Ascending aorta (tissue), 2 donors: ENCODE data around the gene GPBP1L1. TPM values are rescaled to one million over a fixed set of nuclear protein-coding genes. Genes with fewer than 3 reads are reported as not detected.

Source experiments
- DNase-seq, 2 donors: peaks; one replicate each; pipeline ENCODE4 v3.0.0-alpha.2; 2019; ENCODE audit warnings: low spot score in 2 of 2
- H3K27ac ChIP-seq, 2 donors: fragments of 200-600 bp; sonication (generic); one replicate each; pipeline ENCODE4 v1.5.1; 2016 to 2017; ENCODE audit warnings: mild to moderate bottlenecking in 1 of 2
- H3K27me3 ChIP-seq: fragments of 200-600 bp; sonication (generic); one replicate; pipeline ENCODE4 v1.5.1; 2017
- H3K36me3 ChIP-seq, 2 donors: fragments of 200-600 bp; sonication (generic); one replicate each; pipeline ENCODE4 v1.5.1; 2016
- H3K4me1 ChIP-seq, 2 donors: fragments of 200-600 bp; sonication (generic); one replicate each; pipeline ENCODE4 v1.5.1; 2016 to 2017; ENCODE audit warnings: mild to moderate bottlenecking in 1 of 2
- H3K4me3 ChIP-seq, 2 donors: fragments of 200-600 bp; sonication (generic); one replicate each; pipeline ENCODE4 v1.5.1; 2016 to 2017; ENCODE audit warnings: mild to moderate bottlenecking in 1 of 2
- H3K9me3 ChIP-seq, 2 donors: fragments of 200-600 bp; sonication (generic); one replicate each; pipeline ENCODE4 v1.5.1; 2016
- CTCF ChIP-seq, 3 experiments: fragments of 200-600 bp in 2 of 3; fragments of 450-650 bp in 1 of 3; sonication (generic) in 2 of 3; IDR thresholded peaks; one replicate each; pipeline ENCODE4 v1.5.1; 2016 to 2019; ENCODE audit warnings: antibody characterized with exemption in 3 of 3, mild to moderate bottlenecking in 1 of 3, moderate library complexity in 1 of 3
- intact Hi-C: fragments of 100-400 bp; cut with DNase I; formaldehyde crosslinking; loops from one replicate; pipeline ENCODE4 v1.15.1; 2023
- total RNA-seq: library from RNA; depleted of rRNA; stranded (reverse); fragments of >200 nt; gene quantifications from one replicate; pipeline ENCODE4 v1.1.0, GENCODE V29; 2016

The GPBP1L1 gene
- total RNA-seq, 1 donor from 2014 or later: 161 TPM

DNA sequence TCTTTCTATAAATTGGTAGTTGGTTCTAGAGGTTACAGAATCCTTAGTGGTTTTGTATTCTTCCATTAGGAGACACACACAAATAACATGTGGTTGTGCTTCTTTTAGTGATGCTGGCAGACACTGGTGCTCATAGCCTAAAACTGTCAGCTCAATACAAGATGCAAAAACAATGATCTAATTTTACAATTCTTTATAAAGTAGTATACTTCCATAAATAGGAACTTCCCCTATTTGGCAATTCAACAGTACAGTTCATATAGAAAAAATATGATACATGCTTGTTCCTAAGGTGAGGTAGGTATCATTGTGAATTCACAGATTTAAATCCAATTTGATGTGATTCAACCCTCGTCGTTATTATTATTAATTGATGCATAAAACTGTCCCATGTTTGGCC is 41.7 kb downstream of the GPBP1L1 start:
- Histone ChIP-seq H3K4me1 (no peaks in the 10 kb centered on the region), H3K27me3 (no peaks in the 10 kb centered on the region), H3K4me3 (no peak overlapping the region), H3K36me3 (peaks cover 32 to 38% of the 10 kb centered on the region in 2 donors), H3K9me3 (no peaks in the 10 kb centered on the region), H3K27ac (no peak overlapping the region)
- no peak for TF ChIP-seq CTCF (IDR thresholded peaks at IDR 0.05)
- intact Hi-C loops: no loop called here
- DNase-seq: no peak

GRCh38 chr1:45643978-45644377 is 42.4 kb downstream of the GPBP1L1 start:
- DNase-seq: no peak
- intact Hi-C loops: no loop called here

DNA sequence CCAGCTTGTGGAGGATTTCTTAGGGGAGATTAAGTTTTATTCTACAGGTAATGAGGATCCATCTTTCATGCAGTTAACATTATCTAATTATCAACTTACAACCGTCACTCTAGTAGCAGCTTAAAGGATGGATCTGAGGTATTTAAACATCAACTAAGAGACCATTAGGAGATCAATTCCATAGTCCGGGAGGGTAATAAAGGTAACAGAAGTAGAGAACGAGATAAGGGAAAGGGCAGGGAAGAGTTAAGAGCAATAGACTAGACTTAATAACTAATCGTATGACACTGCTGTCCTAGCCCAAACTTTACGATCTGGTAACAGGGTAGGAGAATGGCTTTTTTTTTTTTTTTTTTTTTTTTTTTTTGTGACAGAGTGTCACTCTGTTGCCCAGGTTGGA is 43.0 kb downstream of the GPBP1L1 start:
- H3K27ac ChIP-seq: no peak overlapping the region
- H3K27me3 ChIP-seq: no peaks in the 10 kb centered on the region
- no peaks in the 10 kb centered on the region for H3K9me3 ChIP-seq
- peaks cover 42 to 45% of the 10 kb centered on the region in 2 donors for H3K36me3 ChIP-seq
- DNase-seq: no peak
- TF ChIP-seq CTCF (IDR thresholded peaks at IDR 0.05): no peak
- H3K4me1 ChIP-seq: no peaks in the 10 kb centered on the region
- intact Hi-C loops: no loop called here
- no peak overlapping the region for H3K4me3 ChIP-seq

More at GRCh38 chr1:45643978-45644377, 42.4 kb downstream of the GPBP1L1 start:
- Histone ChIP-seq H3K27ac (no peak overlapping the region), H3K4me3 (no peak overlapping the region), H3K36me3 (peaks cover 39 to 44% of the 10 kb centered on the region in 2 donors), H3K4me1 (no peaks in the 10 kb centered on the region), H3K27me3 (no peaks in the 10 kb centered on the region), H3K9me3 (no peaks in the 10 kb centered on the region)
- TF ChIP-seq CTCF (IDR thresholded peaks at IDR 0.05): no peak

- Histone ChIP-seq H3K27ac (no peak overlapping the region), H3K9me3 (no peaks in the 10 kb centered on the region), H3K27me3 (no peaks in the 10 kb centered on the region), H3K4me1 (no peaks in the 10 kb centered on the region), H3K4me3 (no peak overlapping the region), H3K36me3 (peaks cover 42 to 54% of the 10 kb centered on the region in 2 donors)
- intact Hi-C loops: no loop called here
- DNase-seq: no peak
- TF ChIP-seq CTCF (IDR thresholded peaks at IDR 0.05): no peak
Observed at GRCh38 chr1:45640293-45640692, 46.0 kb downstream of the GPBP1L1 start.

DNA sequence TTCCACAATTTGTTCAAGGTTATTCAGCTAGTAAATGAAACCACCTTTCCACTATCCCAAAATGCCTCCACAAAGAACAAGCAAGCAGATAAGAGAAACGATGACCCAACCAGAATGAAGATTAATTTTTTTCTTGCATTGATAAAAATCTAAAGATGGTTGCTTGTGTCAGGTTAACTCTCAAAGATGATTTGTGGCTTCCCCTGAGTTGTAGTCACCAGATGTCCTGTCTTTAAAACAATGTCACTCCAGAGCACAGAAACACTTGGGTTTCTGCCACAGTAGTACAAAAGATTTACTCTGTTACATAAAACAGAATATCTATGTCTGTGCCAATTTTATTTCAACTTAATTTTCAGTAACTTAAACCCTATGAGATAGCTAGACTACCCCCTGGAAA is 51.1 kb downstream of the GPBP1L1 start:
- no peaks in the 10 kb centered on the region for H3K27me3 ChIP-seq
- TF ChIP-seq CTCF (IDR thresholded peaks at IDR 0.05): no peak
- H3K27ac ChIP-seq: no peak overlapping the region
- DNase-seq: no peak
- intact Hi-C loops: no loop called here
- H3K4me1 ChIP-seq: no peaks in the 10 kb centered on the region
- peaks cover 58 to 83% of the 10 kb centered on the region in 2 donors for H3K36me3 ChIP-seq
- H3K4me3 ChIP-seq: no peak overlapping the region
- no peaks in the 10 kb centered on the region for H3K9me3 ChIP-seq

DNA sequence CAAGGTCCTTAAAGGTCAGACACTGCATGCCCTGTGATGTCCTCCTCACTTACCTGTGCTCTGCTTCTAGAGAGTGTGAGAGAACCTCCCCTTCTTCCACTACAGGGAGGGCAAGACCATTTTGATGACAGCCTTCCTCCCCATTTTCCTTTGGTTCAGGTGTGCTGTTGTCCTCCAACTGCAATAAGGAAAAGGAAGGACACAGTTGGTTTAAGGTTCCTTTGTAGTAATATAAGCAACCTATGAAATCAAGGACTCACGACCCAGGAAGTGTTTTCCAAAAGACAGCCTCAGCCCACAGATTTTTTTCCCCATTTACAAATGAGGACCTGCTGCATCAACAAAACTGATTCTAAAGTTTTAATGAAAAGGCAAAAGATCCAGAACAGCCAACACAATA is 55.9 kb downstream of the GPBP1L1 start:
- no peak for TF ChIP-seq CTCF (IDR thresholded peaks at IDR 0.05)
- no peaks in the 10 kb centered on the region for H3K27me3 ChIP-seq
- intact Hi-C loops: no loop called here
- H3K4me1 ChIP-seq: no peaks in the 10 kb centered on the region
- H3K36me3 ChIP-seq: peaks cover 68 to 96% of the 10 kb centered on the region in 2 donors
- H3K9me3 ChIP-seq: no peaks in the 10 kb centered on the region
- DNase-seq: no peak
- H3K4me3 ChIP-seq: no peak overlapping the region
- H3K27ac ChIP-seq: no peak overlapping the region
